PC-3 (cell line): ENCODE results near the gene KCNQ1OT1. TPM values are rescaled to one million over a fixed set of nuclear protein-coding genes. Genes with fewer than 3 reads are reported as not detected.

Experiments
- ATAC-seq: fragments of 200-7000 bp; cut with Tn5 transposase; 2 replicates; pipeline ENCODE4 v1.9.1; 2020; ENCODE audit warnings: mild to moderate bottlenecking, moderate library complexity
- BruUV-seq: library from RNA; stranded (reverse); fragments of 400-500 nt; replicated peaks from 2 replicates; lab custom pipeline; 2021; lab: Mats Ljungman, UMichigan
- CTCF ChIA-PET: fragments of 300-600 bp; sonication (Branson Sonifier 250); formaldehyde crosslinking; loops from one replicate; lab custom pipeline; 2022; ENCODE audit warnings: antibody characterized with exemption; lab: Charles Lee
- POLR2A ChIA-PET: fragments of 300-600 bp; sonication (Branson Sonifier 250); formaldehyde crosslinking; loops from one replicate; lab custom pipeline; 2022; ENCODE audit warnings: antibody characterized with exemption; ENCODE audit not compliant: unreplicated experiment; lab: Charles Lee
- DNase-seq: peaks from one replicate; pipeline ENCODE4 v3.0.0-alpha.2; 2015
- H2AFZ ChIP-seq: fragments of 300-600 bp; sonication (generic); 2 replicates; pipeline ENCODE4 v1.6.0; 2016; ENCODE audit warnings: antibody characterized with exemption, low read length
- H3F3A ChIP-seq: fragments of 300-600 bp; sonication (generic); one replicate; pipeline ENCODE4 v1.6.0; 2017; ENCODE audit warnings: antibody characterized with exemption, low read length, control low read depth, mild to moderate bottlenecking; ENCODE audit not compliant: unreplicated experiment
- H3K27ac ChIP-seq: fragments of 300-600 bp; sonication (generic); 2 replicates; pipeline ENCODE4 v1.5.1; 2016; ENCODE audit warnings: mild to moderate bottlenecking, low read length
- H3K27me3 ChIP-seq: fragments of 300-600 bp; sonication (generic); 2 replicates; pipeline ENCODE4 v1.6.1; 2016; ENCODE audit warnings: low read length, mixed read lengths
- H3K36me3 ChIP-seq: fragments of 300-600 bp; sonication (generic); 2 replicates; pipeline ENCODE4 v1.6.1; 2016; ENCODE audit warnings: low read depth, mixed run types, low read length, mixed read lengths
- H3K4me1 ChIP-seq: fragments of 300-600 bp; sonication (generic); 2 replicates; pipeline ENCODE4 v1.5.1; 2016; ENCODE audit warnings: low read length; ENCODE audit not compliant: insufficient read depth
- H3K4me2 ChIP-seq: fragments of 300-600 bp; sonication (generic); 2 replicates; pipeline ENCODE4 v1.6.0; 2016; ENCODE audit warnings: low read length
- H3K4me3 ChIP-seq: fragments of 300-600 bp; sonication (generic); 2 replicates; pipeline ENCODE4 v1.5.1; 2016; ENCODE audit warnings: mild to moderate bottlenecking, low read length, mixed read lengths
- H3K79me2 ChIP-seq: fragments of 300-600 bp; sonication (generic); 2 replicates; pipeline ENCODE4 v1.6.1; 2017; ENCODE audit warnings: low read length, mixed read lengths
- H3K9ac ChIP-seq: fragments of 300-600 bp; sonication (generic); 2 replicates; pipeline ENCODE4 v1.6.0; 2016; ENCODE audit warnings: mild to moderate bottlenecking, low read length
- H3K9me2 ChIP-seq: fragments of 300-600 bp; sonication (generic); replicated peaks from 2 replicates; pipeline ENCODE4 v1.6.1; 2016; ENCODE audit warnings: mixed run types, low read length, mixed read lengths
- H3K9me3 ChIP-seq: fragments of 300-600 bp; sonication (generic); 2 replicates; pipeline ENCODE4 v1.6.1; 2016; ENCODE audit warnings: low read length, mixed read lengths
- H4K20me1 ChIP-seq: fragments of 300-600 bp; sonication (generic); 2 replicates; pipeline ENCODE4 v1.6.1; 2016; ENCODE audit warnings: low read length, mixed read lengths
- CTCF ChIP-seq: fragments of 300-600 bp; sonication (generic); conservative IDR thresholded peaks from 2 replicates; pipeline ENCODE4 v1.5.1; 2017; ENCODE audit warnings: antibody characterized with exemption, low read depth, mild to moderate bottlenecking, low read length
- EZH2 ChIP-seq: fragments of 300-600 bp; sonication (generic); IDR thresholded peaks from one replicate; pipeline ENCODE4 v1.6.1; 2017; ENCODE audit warnings: antibody characterized with exemption, mild to moderate bottlenecking, low read length; ENCODE audit not compliant: unreplicated experiment
- EZH2phosphoT487 ChIP-seq: fragments of 300-600 bp; sonication (generic); IDR thresholded peaks from 2 replicates; pipeline ENCODE4 v1.6.1; 2018; ENCODE audit warnings: mild to moderate bottlenecking, antibody characterized with exemption, low read length, borderline replicate concordance
- intact Hi-C: fragments of 100-400 bp; cut with micrococcal nuclease; formaldehyde crosslinking; loops from 2 replicates; pipeline ENCODE4 v1.9.0; 2023
- total RNA-seq: library from RNA; depleted of rRNA; stranded (reverse); fragments of >200 nt; gene quantifications from 2 replicates; pipeline ENCODE4 v1.2.3, GENCODE V29; 2014

KCNQ1OT1 gene
- total RNA-seq, 1 experiment from 2014 or later, result 1.5 TPM

GRCh38 chr11:2579315-2580060 lies 120.3 kb downstream of the KCNQ1OT1 start:
- Histone ChIP-seq H3K27me3 (no peaks in the 10 kb centered on the region), H3K4me1 (no peaks in the 10 kb centered on the region), H3K9me2 (no peaks in the 10 kb centered on the region), H3K79me2 (no peaks in the 10 kb centered on the region), H3K9ac (no peak overlapping the region), H2AFZ (no peak overlapping the region), H3K4me2 (no peak overlapping the region), H4K20me1 (no peaks in the 10 kb centered on the region), H3F3A (no peaks in the 10 kb centered on the region), H3K27ac (no peak overlapping the region), H3K9me3 (no peaks in the 10 kb centered on the region), H3K36me3 (no peaks in the 10 kb centered on the region), H3K4me3 (no peak overlapping the region)
- POLR2A ChIA-PET, result no interaction called here
- intact Hi-C loops, result no loop called here
- DNase-seq (no peak), ATAC-seq (no peak)
- TF ChIP-seq EZH2phosphoT487, result no peak
- TF ChIP-seq CTCF, result no peak
- no peak for TF ChIP-seq EZH2
- CTCF ChIA-PET, result no interaction called here
- BruUV-seq, result no TSS peak

GRCh38 chr11:2578929-2579270 lies 120.9 kb downstream of the KCNQ1OT1 start:
- Histone ChIP-seq H3K27ac (no peak overlapping the region), H2AFZ (no peak overlapping the region), H3K4me3 (no peak overlapping the region), H3K9ac (no peak overlapping the region), H3F3A (no peaks in the 10 kb centered on the region), H3K9me3 (no peaks in the 10 kb centered on the region), H3K9me2 (no peaks in the 10 kb centered on the region), H3K27me3 (no peaks in the 10 kb centered on the region), H3K4me2 (no peak overlapping the region), H3K36me3 (no peaks in the 10 kb centered on the region), H3K79me2 (no peaks in the 10 kb centered on the region), H4K20me1 (no peaks in the 10 kb centered on the region), H3K4me1 (no peaks in the 10 kb centered on the region)
- DNase-seq (no peak), ATAC-seq (no peak)
- CTCF ChIA-PET, result no interaction called here
- POLR2A ChIA-PET, result no interaction called here
- no TSS peak for BruUV-seq
- intact Hi-C loops, result no loop called here
- no peak for TF ChIP-seq EZH2phosphoT487
- TF ChIP-seq CTCF, result no peak
- TF ChIP-seq EZH2, result no peak
